Motor neuron (in vitro differentiated cells): ENCODE data around the gene BCAT1. TPM values are rescaled to one million over a fixed set of nuclear protein-coding genes. Genes with fewer than 3 reads are reported as not detected.
"Not testable (repeated sequence)": the region's sequence is repeated elsewhere in the genome, so short reads cannot be mapped to it uniquely, and the experiment has no call there.

Experiments used
- ATAC-seq, 8 experiments: fragments of 200-7000 bp; cut with Tn5 transposase; replicated peaks in 6 of 8; 2 replicates each; pipeline ENCODE4 v1.8.0; 2021; ENCODE audit warnings: mild to moderate bottlenecking in 8 of 8, moderate library complexity in 8 of 8
- H3K27ac ChIP-seq, 2 donors: fragments of 250-450 bp; sonication (Bioruptor Pico); 2 replicates each; pipeline ENCODE4 v1.9.0; 2021; ENCODE audit warnings: antibody characterized with exemption in 2 of 2, mild to moderate bottlenecking in 2 of 2, moderate library complexity in 1 of 2
- H3K4me1 ChIP-seq, 2 donors: fragments of 250-450 bp; sonication (Bioruptor Pico); replicated peaks in 1 of 2; 2 replicates each; pipeline ENCODE4 v1.6.1; 2021; ENCODE audit warnings: antibody characterized with exemption in 2 of 2, mild to moderate bottlenecking in 2 of 2, moderate library complexity in 1 of 2
- H3K4me3 ChIP-seq, 5 donors: fragments of 250-450 bp; sonication (Bioruptor Pico); 2 replicates each; pipeline ENCODE4 v1.9.0; 2021; ENCODE audit warnings: antibody characterized with exemption in 5 of 5, mild to moderate bottlenecking in 5 of 5, moderate library complexity in 4 of 5
- WGBS, 10 experiments: fragments of 450-650 bp; shearing (Covaris generic); methylation state at CpG; one replicate each; pipeline ENCODE4 v1.0.0; 2022; 5-methylcytosine and 5-hydroxymethylcytosine counted together
- in situ Hi-C, 9 experiments: fragments of 400-800 bp; cut with MboI; loops; one replicate each; pipeline ENCODE4 v1.15.0; 2021; ENCODE audit warnings: low sequenced_read_pairs in 9 of 9, low pct_unique_long_range_greater_than_20kb in 2 of 9; ENCODE audit not compliant: unreplicated experiment in 9 of 9
- total RNA-seq, 8 experiments: library from RNA; unstranded; fragments of 300-600 nt; gene quantifications; 2 replicates each; pipeline versions ENCODE4 v1.2.3 to v1.2.4, GENCODE V29; 2022

The BCAT1 gene
- total RNA-seq, 8 experiments from 2014 or later = 3.1 to 181 (median 97.1) TPM

DNA sequence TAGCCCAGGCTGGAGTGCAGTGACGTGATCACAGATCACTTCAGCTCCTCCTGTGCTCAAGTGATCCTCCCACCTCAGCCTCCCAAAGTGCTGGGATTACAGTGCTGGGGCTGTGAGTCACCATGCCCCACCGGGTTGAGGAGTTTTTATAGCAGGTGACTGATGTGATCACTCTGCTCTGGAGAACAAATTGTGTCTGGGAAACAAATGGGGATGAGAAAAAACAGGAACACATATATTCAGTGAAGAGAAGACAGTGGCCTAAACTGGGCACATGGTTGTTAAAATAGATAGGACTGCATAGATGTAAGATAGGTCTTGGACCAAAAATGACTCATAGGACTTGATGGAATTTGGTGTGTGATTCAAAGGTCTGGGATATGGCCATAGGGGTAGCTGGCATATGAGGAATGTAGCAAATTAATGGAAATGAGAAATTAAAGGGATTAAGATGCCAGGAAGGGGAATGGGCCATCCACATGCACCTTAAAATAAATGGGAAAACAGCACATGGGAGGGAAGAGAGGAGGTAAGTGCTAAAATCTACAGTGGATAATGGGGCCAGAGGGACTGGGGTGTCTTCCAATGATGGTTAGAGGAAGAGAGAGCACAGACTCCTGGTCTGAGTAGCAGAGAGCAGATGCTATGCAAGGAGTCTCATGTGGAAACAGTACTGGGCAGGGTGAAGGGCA lies 11.2 kb downstream of the BCAT1 start:
- Histone ChIP-seq H3K27ac (no peak overlapping the region), H3K4me1 (peaks cover 2 to 7% of the 10 kb centered on the region in 2 donors), H3K4me3 (no peak overlapping the region)
- ATAC-seq = peak in 5 of 8 experiments; percentile 35 to 83 (median 77)
- WGBS, 10 experiments = 14 to 88% (median 49%) methylated on average over 1 to 2 of the region's 2 CpGs; no CpG with 5 or more reads in 5 of the 10 experiments
- in situ Hi-C loops = no loop called here

- Histone ChIP-seq H3K27ac (no peak overlapping the region), H3K4me1 (no peaks in the 10 kb centered on the region), H3K4me3 (no peak overlapping the region)
- ATAC-seq = peak in 3 of 8 experiments; percentile 57 to 91 (median 79)
- in situ Hi-C loops = no loop called here
- WGBS, 10 experiments = 45 to 94% (median 72%) methylated on average over 3 to 6 of the region's 10 CpGs; no CpG with 5 or more reads in 3 of the 10 experiments
Measured at GRCh38 chr12:24933694-24934407, 15.1 kb downstream of the BCAT1 start.

DNA sequence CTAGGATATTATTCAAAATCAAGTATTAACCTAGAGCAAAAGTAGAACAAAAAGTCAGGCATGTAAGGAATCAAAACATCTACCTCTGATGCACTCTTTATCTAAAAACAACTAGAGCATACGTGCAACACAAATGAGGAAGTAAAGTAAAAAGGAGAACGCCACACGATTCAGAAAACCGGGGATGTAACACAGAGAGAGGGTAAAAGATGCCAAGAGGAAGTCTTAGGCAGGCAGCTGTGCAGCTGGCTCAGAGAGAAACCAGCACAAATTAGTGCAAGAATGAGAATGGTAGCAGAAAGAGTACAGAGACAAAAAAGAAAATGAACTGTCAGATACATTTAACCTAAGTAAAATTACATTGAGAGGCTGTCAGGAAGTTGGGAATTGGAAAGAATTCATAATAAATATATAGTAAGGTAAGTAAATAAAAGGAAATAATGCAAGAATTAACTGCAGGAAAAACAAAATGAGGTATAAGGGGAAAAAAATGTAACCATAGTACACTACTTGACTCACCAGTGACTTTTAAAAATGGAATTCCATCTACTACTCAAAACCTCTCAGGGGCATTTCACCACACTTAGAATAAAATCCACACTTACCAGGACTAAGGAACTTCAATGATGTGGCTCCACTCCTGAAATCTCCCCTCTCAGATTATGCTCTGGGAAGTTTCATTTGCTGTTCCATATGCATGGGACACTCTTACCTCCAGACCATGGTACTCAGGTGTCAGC lies 17.1 kb downstream of the BCAT1 start:
- WGBS, 10 experiments = 48 to 98% (median 93%) methylated on average over 4 of the region's 4 CpGs; no CpG with 5 or more reads in 1 of the 10 experiments

GRCh38 chr12:24929953-24930352 lies 18.9 kb downstream of the BCAT1 start:
- in situ Hi-C loops = no loop called here
- no peak overlapping the region for H3K4me3 ChIP-seq
- H3K4me1 ChIP-seq = no peaks in the 10 kb centered on the region
- 0 to 100% (median 82%) methylated on average over 1 to 2 of the region's 2 CpGs; no CpG with 5 or more reads in 3 of the 10 experiments for WGBS, 10 experiments
- no peak overlapping the region for H3K27ac ChIP-seq
- ATAC-seq = no peak

More for the DNA sequence above, 17.1 kb downstream of the BCAT1 start:
- H3K4me1 ChIP-seq = no peaks in the 10 kb centered on the region
- no peak overlapping the region for H3K4me3 ChIP-seq
- no peak overlapping the region for H3K27ac ChIP-seq
- ATAC-seq = no peak
- in situ Hi-C loops = no loop called here

DNA sequence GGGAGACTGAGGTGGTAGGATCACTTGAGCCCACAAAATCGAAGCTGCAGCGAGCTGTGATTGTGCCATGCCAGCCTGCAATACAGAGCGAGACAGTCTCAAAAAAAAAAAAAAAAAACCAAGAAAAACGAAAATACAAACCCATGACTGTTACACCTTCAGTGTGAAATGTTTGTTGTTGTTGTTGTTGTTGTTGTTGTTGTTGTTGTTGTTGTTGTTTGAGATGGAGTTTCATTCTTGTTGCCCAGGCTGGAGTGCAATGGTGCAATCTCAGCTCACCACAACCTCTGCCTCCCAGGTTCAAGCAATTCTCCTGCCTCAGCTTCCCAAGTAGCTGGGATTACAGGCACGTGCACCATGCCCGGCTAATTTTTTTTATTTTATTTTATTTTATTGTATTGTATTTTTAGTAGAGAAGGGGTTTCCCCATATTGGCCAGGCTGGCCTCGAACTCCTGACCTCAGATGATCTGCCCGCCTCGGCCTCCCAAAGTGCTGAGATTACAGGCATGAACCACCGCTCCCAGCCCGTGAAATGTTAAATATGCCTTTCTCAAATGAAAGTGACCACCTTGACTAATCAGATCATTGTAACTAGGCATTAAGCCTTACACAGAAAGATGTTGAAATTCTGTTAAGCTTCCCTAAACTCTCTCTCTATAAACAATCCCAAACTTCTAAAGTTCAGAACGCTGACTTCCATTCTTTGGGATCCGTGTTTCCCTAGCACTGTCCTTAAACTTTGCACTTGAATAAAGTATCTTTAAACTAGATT lies 20.2 kb downstream of the BCAT1 start:
- ATAC-seq, H3K4me3 ChIP-seq, in situ Hi-C loops, H3K27ac ChIP-seq, H3K4me1 ChIP-seq: not testable (repeated sequence)
- 56 to 100% (median 90%) methylated on average over 3 to 12 of the region's 13 CpGs for WGBS, 10 experiments

DNA sequence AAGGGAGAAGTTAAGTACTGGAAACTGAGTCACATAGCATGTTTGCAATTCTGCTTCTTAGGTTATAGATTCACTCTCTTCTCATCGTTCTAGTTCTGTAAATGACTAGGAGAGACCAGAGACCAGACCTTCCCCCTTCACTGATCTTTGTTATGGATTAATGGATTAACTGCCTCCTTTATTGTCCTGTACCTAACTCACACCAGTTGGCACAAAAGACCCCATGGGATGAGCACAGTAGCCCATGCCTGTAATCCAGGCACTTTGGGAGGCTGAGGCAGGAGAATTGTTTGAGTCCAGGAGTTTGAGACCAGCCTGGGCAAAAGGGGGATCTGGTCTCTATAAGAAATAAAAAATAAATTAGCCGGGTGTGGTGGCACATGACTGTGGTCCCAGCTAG lies 20.8 kb downstream of the BCAT1 start:
- no peak overlapping the region for H3K27ac ChIP-seq
- H3K4me1 ChIP-seq = no peaks in the 10 kb centered on the region
- ATAC-seq = no peak
- H3K4me3 ChIP-seq = no peak overlapping the region
- WGBS, 10 experiments = 0 to 100% (median 73%) methylated on average over 1 to 2 of the region's 2 CpGs; no CpG with 5 or more reads in 1 of the 10 experiments
- in situ Hi-C loops = no loop called here

DNA sequence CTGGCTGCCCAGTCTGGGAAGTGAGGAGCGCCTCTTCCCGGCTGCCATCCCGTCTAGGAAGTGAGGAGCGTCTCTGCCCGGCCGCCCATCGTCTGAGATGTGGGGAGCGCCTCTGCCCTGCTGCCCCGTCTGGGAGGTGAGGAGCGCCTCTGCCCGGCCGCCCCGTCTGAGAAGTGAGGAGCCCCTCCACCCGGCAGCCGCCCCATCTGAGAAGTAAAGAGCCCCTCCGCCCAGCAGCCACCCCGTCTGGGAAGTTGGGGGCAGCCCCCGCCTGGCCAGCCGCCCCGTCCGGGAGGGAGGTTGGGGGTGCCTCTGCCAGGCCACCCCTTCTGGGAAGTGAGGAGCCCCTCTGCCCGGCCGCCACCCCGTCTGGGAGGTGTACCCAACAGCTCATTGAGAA lies 22.8 kb downstream of the BCAT1 start:
- in situ Hi-C loops, H3K4me1 ChIP-seq, H3K4me3 ChIP-seq, H3K27ac ChIP-seq, ATAC-seq: not testable (repeated sequence)
- WGBS, 10 experiments = no CpG with 5 or more reads among the region's 24 CpGs

GRCh38 chr12:24922090-24922489 lies 26.8 kb downstream of the BCAT1 start:
- Histone ChIP-seq H3K4me3 (no peak overlapping the region), H3K27ac (no peak overlapping the region), H3K4me1 (no peaks in the 10 kb centered on the region)
- no peak for ATAC-seq
- in situ Hi-C loops = no loop called here
- 50 to 100% (median 85%) methylated on average over 1 to 6 of the region's 6 CpGs; no CpG with 5 or more reads in 1 of the 10 experiments for WGBS, 10 experiments

DNA sequence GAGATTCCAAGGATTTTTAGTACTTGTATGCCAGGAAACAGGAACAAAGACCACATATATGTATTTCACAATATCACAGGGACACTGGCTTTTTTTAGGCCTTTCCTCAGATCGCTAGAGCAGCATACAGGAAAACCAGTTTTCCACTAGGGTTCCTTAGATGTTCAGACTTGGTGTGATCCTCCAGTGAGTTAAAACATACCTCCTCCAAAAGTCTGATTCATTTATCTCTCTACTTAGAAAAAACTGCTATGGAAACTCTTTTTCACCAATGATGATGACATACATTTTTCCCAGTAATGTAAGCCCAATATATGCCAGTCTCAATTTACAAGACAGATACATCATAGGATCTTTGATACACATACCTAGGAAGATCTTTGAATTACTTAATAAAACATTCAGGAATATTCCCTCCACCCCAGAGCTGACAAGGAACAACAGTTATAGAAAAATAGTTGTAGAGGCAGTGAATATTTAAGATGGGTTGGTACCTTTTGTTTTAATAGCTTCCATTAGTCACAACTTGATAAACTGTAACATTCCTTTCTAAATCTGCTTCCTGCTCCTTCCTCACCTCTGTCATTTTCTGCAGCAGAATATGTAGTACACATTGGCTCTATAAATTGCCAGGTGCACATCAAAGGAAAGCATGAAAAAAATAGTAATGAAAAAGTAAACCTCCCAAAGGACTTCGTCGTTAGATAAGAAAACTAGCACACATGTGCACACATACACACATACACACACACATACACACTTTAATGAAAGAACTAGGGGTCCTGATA lies 27.5 kb downstream of the BCAT1 start:
- peak in 1 of 8 experiments; percentile 65 for ATAC-seq
- no peak overlapping the region for H3K4me3 ChIP-seq
- no peak overlapping the region for H3K27ac ChIP-seq
- H3K4me1 ChIP-seq = no peaks in the 10 kb centered on the region
- 67 to 100% (median 100%) methylated on average over 1 to 2 of the region's 3 CpGs; no CpG with 5 or more reads in 2 of the 10 experiments for WGBS, 10 experiments
- in situ Hi-C loops = no loop called here

- in situ Hi-C loops = no loop called here
- ATAC-seq = no peak
- 83 to 100% (median 96%) methylated on average over 1 to 3 of the region's 3 CpGs; no CpG with 5 or more reads in 2 of the 10 experiments for WGBS, 10 experiments
- Histone ChIP-seq H3K27ac (no peak overlapping the region), H3K4me1 (peaks cover 0 to 3% of the 10 kb centered on the region in 2 donors), H3K4me3 (no peak overlapping the region)
Measured at GRCh38 chr12:24920141-24920540, 28.8 kb downstream of the BCAT1 start.

GRCh38 chr12:24919346-24920001 lies 29.4 kb downstream of the BCAT1 start:
- no peak for ATAC-seq
- H3K27ac ChIP-seq = no peak overlapping the region
- H3K4me3 ChIP-seq = no peak overlapping the region
- 0 to 100% (median 75%) methylated on average over 1 to 4 of the region's 4 CpGs; no CpG with 5 or more reads in 1 of the 10 experiments for WGBS, 10 experiments
- in situ Hi-C loops = no loop called here
- peaks cover 0 to 3% of the 10 kb centered on the region in 2 donors for H3K4me1 ChIP-seq
